Measurements from ENCODE around the gene NDUFS8.

- TF ChIP-seq EZH2 (IDR thresholded peaks at IDR 0.05; ENCODE audit: low read length, unreplicated experiment) (no peak), CTCF (conservative IDR thresholded peaks at IDR 0.05; ENCODE audit: low read depth, low read length) (no peak)
These were observed 32.1 kb upstream of the NDUFS8 start for GRCh38 chr11:67998150-67999045.

Data from PC-3 (cell line).